ENCODE results near the gene EIF4G3.

- TF ChIP-seq, protein P1, sequence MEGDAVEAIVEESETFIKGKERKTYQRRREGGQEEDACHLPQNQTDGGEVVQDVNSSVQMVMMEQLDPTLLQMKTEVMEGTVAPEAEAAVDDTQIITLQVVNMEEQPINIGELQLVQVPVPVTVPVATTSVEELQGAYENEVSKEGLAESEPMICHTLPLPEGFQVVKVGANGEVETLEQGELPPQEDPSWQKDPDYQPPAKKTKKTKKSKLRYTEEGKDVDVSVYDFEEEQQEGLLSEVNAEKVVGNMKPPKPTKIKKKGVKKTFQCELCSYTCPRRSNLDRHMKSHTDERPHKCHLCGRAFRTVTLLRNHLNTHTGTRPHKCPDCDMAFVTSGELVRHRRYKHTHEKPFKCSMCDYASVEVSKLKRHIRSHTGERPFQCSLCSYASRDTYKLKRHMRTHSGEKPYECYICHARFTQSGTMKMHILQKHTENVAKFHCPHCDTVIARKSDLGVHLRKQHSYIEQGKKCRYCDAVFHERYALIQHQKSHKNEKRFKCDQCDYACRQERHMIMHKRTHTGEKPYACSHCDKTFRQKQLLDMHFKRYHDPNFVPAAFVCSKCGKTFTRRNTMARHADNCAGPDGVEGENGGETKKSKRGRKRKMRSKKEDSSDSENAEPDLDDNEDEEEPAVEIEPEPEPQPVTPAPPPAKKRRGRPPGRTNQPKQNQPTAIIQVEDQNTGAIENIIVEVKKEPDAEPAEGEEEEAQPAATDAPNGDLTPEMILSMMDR (IDR thresholded peaks at IDR 0.05): no peak
- no peak for TF ChIP-seq POLR2A (IDR thresholded peaks at IDR 0.05)
Observed at GRCh38 chr1:20873311-20873710, 303.4 kb downstream of the EIF4G3 start.

Measured in lower leg skin (tissue), 3 donors.